Measurements from ENCODE around the gene KIF13A. TPM values are rescaled to one million over a fixed set of nuclear protein-coding genes. Genes with fewer than 3 reads are reported as not detected.
"Not testable (repeated sequence)": the region's sequence is repeated elsewhere in the genome, so short reads cannot be mapped to it uniquely, and the experiment has no call there.

The KIF13A gene
- total RNA-seq, 1 donor from 2014 or later, result 43.0 TPM

GRCh38 chr6:17790489-17790888 lies 196.9 kb downstream of the KIF13A start:
- no peak for DNase-seq (ENCODE audit: low spot score)

- no peak for DNase-seq (ENCODE audit: low spot score)
Observed at GRCh38 chr6:17785094-17785787, 202.2 kb downstream of the KIF13A start.

GRCh38 chr6:17780061-17780460 lies 207.4 kb downstream of the KIF13A start:
- DNase-seq (ENCODE audit: low spot score), result no peak

- no peak for DNase-seq (ENCODE audit: low spot score)
Observed at GRCh38 chr6:17771609-17772008, 215.8 kb downstream of the KIF13A start.

- no peak for DNase-seq (ENCODE audit: low spot score)
Observed at GRCh38 chr6:17768881-17769280, 218.6 kb downstream of the KIF13A start.

- DNase-seq (ENCODE audit: low spot score), result no peak
Observed at GRCh38 chr6:17768388-17768787, 219.0 kb downstream of the KIF13A start.

GRCh38 chr6:17762651-17763050 lies 224.8 kb downstream of the KIF13A start:
- no peak for DNase-seq (ENCODE audit: low spot score)

- no peak for DNase-seq (ENCODE audit: low spot score)
Observed at GRCh38 chr6:17758119-17758518, 229.3 kb downstream of the KIF13A start.

- no peak for DNase-seq (ENCODE audit: low spot score)
Observed at GRCh38 chr6:17754254-17754653, 233.2 kb downstream of the KIF13A start.

GRCh38 chr6:17745324-17745723 lies 242.1 kb downstream of the KIF13A start:
- not testable (repeated sequence) for DNase-seq (ENCODE audit: low spot score)

- not testable (repeated sequence) for DNase-seq (ENCODE audit: low spot score)
Observed at GRCh38 chr6:17744757-17745308, 242.6 kb downstream of the KIF13A start.

GRCh38 chr6:17744019-17744756 lies 243.2 kb downstream of the KIF13A start:
- no peak for DNase-seq (ENCODE audit: low spot score)

- DNase-seq (ENCODE audit: low spot score), result no peak
Observed at GRCh38 chr6:17741507-17741906, 245.9 kb downstream of the KIF13A start.

- no peak for DNase-seq (ENCODE audit: low spot score)
Observed at GRCh38 chr6:17740559-17741220, 246.7 kb downstream of the KIF13A start.

- no peak for DNase-seq (ENCODE audit: low spot score)
Observed at GRCh38 chr6:17737704-17738252, 249.7 kb downstream of the KIF13A start.

- not testable (repeated sequence) for DNase-seq (ENCODE audit: low spot score)
Observed at GRCh38 chr6:17735311-17735710, 252.1 kb downstream of the KIF13A start.

GRCh38 chr6:17730078-17730704 lies 257.2 kb downstream of the KIF13A start:
- DNase-seq (ENCODE audit: low spot score), result no peak

- no peak for DNase-seq (ENCODE audit: low spot score)
Observed at GRCh38 chr6:17729223-17730077, 258.0 kb downstream of the KIF13A start.

GRCh38 chr6:17728551-17729222 lies 258.7 kb downstream of the KIF13A start:
- DNase-seq (ENCODE audit: low spot score), result no peak

GRCh38 chr6:17725083-17725482 lies 262.4 kb downstream of the KIF13A start:
- no peak for DNase-seq (ENCODE audit: low spot score)
